WTC11 (cell line): Measurements from ENCODE around the gene LOXL1. TPM values are rescaled to one million over a fixed set of nuclear protein-coding genes. Genes with fewer than 3 reads are reported as not detected.

Experiments
- ATAC-seq: fragments of 200-7000 bp; cut with Tn5 transposase; 2 replicates; pipeline ENCODE4 v1.10.0; 2021; ENCODE audit warnings: mild to moderate bottlenecking, moderate library complexity
- CTCF ChIA-PET: fragments of 300-600 bp; sonication (Branson Sonifier 250); formaldehyde crosslinking; loops from one replicate; lab custom pipeline; 2021; ENCODE audit warnings: antibody characterized with exemption; lab: Charles Lee
- POLR2A ChIA-PET: fragments of 350-600 bp; sonication (Branson Sonifier 250); formaldehyde crosslinking; loops from one replicate; lab custom pipeline; 2021; ENCODE audit warnings: antibody characterized with exemption; lab: Charles Lee
- DNase-seq: peaks from one replicate; pipeline ENCODE4 v3.0.0; 2021; ENCODE audit warnings: low spot score
- H3K27ac Mint-ChIP-seq: 2 replicates; pipeline ENCODE4 v1.8.0; 2021; ENCODE audit warnings: mixed read lengths
- H3K27me3 Mint-ChIP-seq: 2 replicates; pipeline ENCODE4 v1.8.0; 2021; ENCODE audit warnings: low read depth, mild to moderate bottlenecking, moderate library complexity, mixed read lengths
- H3K36me3 Mint-ChIP-seq: 2 replicates; pipeline ENCODE4 v1.8.0; 2021; ENCODE audit warnings: mixed read lengths
- H3K4me1 Mint-ChIP-seq: 2 replicates; pipeline ENCODE4 v1.8.0; 2022; ENCODE audit warnings: mixed read lengths
- H3K4me3 Mint-ChIP-seq: 2 replicates; pipeline ENCODE4 v1.8.0; 2021; ENCODE audit warnings: mild to moderate bottlenecking, moderate library complexity, mixed read lengths
- H3K9me3 Mint-ChIP-seq: 2 replicates; pipeline ENCODE4 v1.8.0; 2021; ENCODE audit warnings: mixed read lengths
- ATF1 ChIP-seq: sonication (generic); formaldehyde crosslinking; IDR thresholded peaks from 2 replicates; pipeline ENCODE4 v1.8.1; 2023; ENCODE audit warnings: mild to moderate bottlenecking, moderate library complexity, missing genetic modification reagents
- CDX4 ChIP-seq: fragments of 250-450 bp; sonication (Bioruptor Pico); IDR thresholded peaks from 2 replicates; pipeline ENCODE4 v1.9.0; 2021; ENCODE audit warnings: moderate library complexity, mild to moderate bottlenecking, inconsistent platforms, borderline replicate concordance
- ELF4 ChIP-seq: sonication (generic); formaldehyde crosslinking; IDR thresholded peaks from 2 replicates; pipeline ENCODE4 v1.8.1; 2022; ENCODE audit warnings: low read depth, mild to moderate bottlenecking, moderate library complexity, missing genetic modification reagents
- ETV6 ChIP-seq: sonication (generic); formaldehyde crosslinking; IDR thresholded peaks from 2 replicates; pipeline ENCODE4 v1.8.1; 2022; ENCODE audit warnings: mild to moderate bottlenecking, missing genetic modification reagents
- GTF2I ChIP-seq: fragments of 250-450 bp; sonication (Bioruptor Pico); conservative IDR thresholded peaks from 2 replicates; pipeline ENCODE4 v1.4.0; 2021; ENCODE audit warnings: mild to moderate bottlenecking
- HMGXB4 ChIP-seq: sonication (generic); formaldehyde crosslinking; IDR thresholded peaks from 2 replicates; pipeline ENCODE4 v1.8.1; 2023; ENCODE audit warnings: mild to moderate bottlenecking, moderate library complexity, missing genetic modification reagents
- IRF2 ChIP-seq: sonication (generic); formaldehyde crosslinking; IDR thresholded peaks from 2 replicates; pipeline ENCODE4 v1.8.0; 2022; ENCODE audit warnings: low read depth, missing genetic modification reagents, borderline replicate concordance
- JAZF1 ChIP-seq: fragments of 250-450 bp; sonication (Bioruptor Pico); IDR thresholded peaks from 2 replicates; pipeline ENCODE4 v1.9.0; 2021; ENCODE audit warnings: moderate library complexity, mild to moderate bottlenecking, inconsistent platforms
- MXD4 ChIP-seq: fragments of 250-450 bp; sonication (Bioruptor Pico); IDR thresholded peaks from 2 replicates; pipeline ENCODE4 v1.8.0; 2021; ENCODE audit warnings: mild to moderate bottlenecking, moderate library complexity, borderline replicate concordance
- NFATC4 ChIP-seq: fragments of 250-450 bp; sonication (Bioruptor Pico); IDR thresholded peaks from 2 replicates; pipeline ENCODE4 v1.9.0; 2021; ENCODE audit warnings: mild to moderate bottlenecking
- NFYB ChIP-seq: sonication (generic); formaldehyde crosslinking; conservative IDR thresholded peaks from 2 replicates; pipeline ENCODE4 v1.8.0; 2022; ENCODE audit warnings: low read depth, missing genetic modification reagents
- NR3C1 ChIP-seq: sonication (generic); formaldehyde crosslinking; conservative IDR thresholded peaks from 2 replicates; pipeline ENCODE4 v1.8.1; 2023; ENCODE audit warnings: low read depth, mild to moderate bottlenecking, missing genetic modification reagents
- SP1 ChIP-seq: sonication (generic); formaldehyde crosslinking; conservative IDR thresholded peaks from 2 replicates; pipeline ENCODE4 v1.8.1; 2022; ENCODE audit warnings: missing genetic modification reagents
- TP53 ChIP-seq: sonication (generic); formaldehyde crosslinking; IDR thresholded peaks from 2 replicates; pipeline ENCODE4 v1.8.1; 2023; ENCODE audit warnings: mild to moderate bottlenecking, missing genetic modification reagents
- USF1 ChIP-seq: sonication (generic); formaldehyde crosslinking; IDR thresholded peaks from 2 replicates; pipeline ENCODE4 v1.8.0; 2022; ENCODE audit warnings: mild to moderate bottlenecking, missing genetic modification reagents
- USF2 ChIP-seq: sonication (generic); formaldehyde crosslinking; IDR thresholded peaks from 2 replicates; pipeline ENCODE4 v1.8.1; 2023; ENCODE audit warnings: mild to moderate bottlenecking, missing genetic modification reagents, moderate library complexity
- ZNF138 ChIP-seq: sonication (generic); formaldehyde crosslinking; conservative IDR thresholded peaks from 2 replicates; pipeline ENCODE4 v1.8.1; 2022; ENCODE audit warnings: mild to moderate bottlenecking, moderate library complexity, missing genetic modification reagents
- ZNF281 ChIP-seq: sonication (generic); formaldehyde crosslinking; IDR thresholded peaks from 2 replicates; pipeline ENCODE4 v1.8.0; 2023; ENCODE audit warnings: mild to moderate bottlenecking, missing genetic modification reagents
- ZNF425 ChIP-seq: fragments of 250-450 bp; sonication (Bioruptor Pico); conservative IDR thresholded peaks from 2 replicates; pipeline ENCODE4 v1.9.0; 2021; ENCODE audit warnings: mild to moderate bottlenecking
- total RNA-seq: library from RNA; stranded (reverse); gene quantifications from 3 replicates; pipeline ENCODE4 v1.2.3, GENCODE V29; 2021

LOXL1 gene
- total RNA-seq, 1 experiment from 2014 or later = 10.6 TPM

- CTCF ChIA-PET = interaction anchor here (0.6 to 8.2 kb wide), 14 partner anchors 9 to 319 kb away, joined by 3 to 89 read pairs (median 4); no protein-coding TSS in a partner anchor
- H3K27ac Mint-ChIP-seq = no peak overlapping the region
- H3K4me3 Mint-ChIP-seq = peak overlapping the region; percentile 37
- no peak for DNase-seq
- no peaks in the 10 kb centered on the region for H3K9me3 Mint-ChIP-seq
- H3K4me1 Mint-ChIP-seq = peaks cover 36% of the 10 kb centered on the region
- POLR2A ChIA-PET = no interaction called here
- no peaks in the 10 kb centered on the region for H3K36me3 Mint-ChIP-seq
- H3K27me3 Mint-ChIP-seq = peaks cover 13% of the 10 kb centered on the region
- TF ChIP-seq ZNF281 (no peak), SP1 (CRISPR knock-in tag) (no peak), ZNF425 (no peak), ELF4 (CRISPR knock-in tag) (no peak), GTF2I (no peak), IRF2 (no peak), USF1 (CRISPR knock-in tag) (no peak), NFYB (CRISPR knock-in tag) (no peak), MXD4 (no peak), TP53 (CRISPR knock-in tag) (no peak), ATF1 (CRISPR knock-in tag) (no peak), USF2 (no peak), CDX4 (CRISPR knock-in tag) (no peak)
- no peak for ATAC-seq
Measured at GRCh38 chr15:73992594-73992898, 66.3 kb downstream of the LOXL1 start.

- POLR2A ChIA-PET = interaction anchor here (0.6 to 1.4 kb wide), 3 partner anchors 17 to 143 kb away, joined by 3 to 10 read pairs (median 4); no protein-coding TSS in a partner anchor
Measured at GRCh38 chr15:73993211-73993994, 67.1 kb downstream of the LOXL1 start.

GRCh38 chr15:73994413-73994883 is 68.2 kb downstream of the LOXL1 start, which contains the start of gene PML:
Gene PML, plus strand, starts transcription at chr15:73994716. Its CDS starts 97 bp downstream, at chr15:73994813.
- ChIA-PET POLR2A (interaction anchor here (0.6 to 1.4 kb wide), 9 partner anchors 16 to 700 kb away, joined by 3 to 7 read pairs (median 3); no protein-coding TSS in a partner anchor), CTCF (interaction anchor here (0.6 to 5.5 kb wide), 30 partner anchors 9 to 1457 kb away, joined by 3 to 89 read pairs (median 5); partner anchors contain the start of genes LOXL1, SIN3A and STRA6)
- H3K9me3 Mint-ChIP-seq = no peaks in the 10 kb centered on the region
- peaks cover 13% of the 10 kb centered on the region for H3K27me3 Mint-ChIP-seq
- peak within 1 kb of the TSS; percentile 97 for H3K4me3 Mint-ChIP-seq
- H3K27ac Mint-ChIP-seq = peak within 1 kb of the TSS; percentile 78
- DNase-seq (peak; percentile 97), ATAC-seq (peak; percentile 93)
- no peak for TF ChIP-seq JAZF1 (CRISPR knock-in tag)
- TF ChIP-seq ZNF425 = no peak
- no peak for TF ChIP-seq GTF2I
- TF ChIP-seq SP1 (CRISPR knock-in tag) = peak; percentile 84
- TF ChIP-seq ETV6 (CRISPR knock-in tag) = 0 out of 2 replicates have a peak, but pooled peaks have one; percentile 21
- no peak for TF ChIP-seq ZNF138 (CRISPR knock-in tag)
- TF ChIP-seq HMGXB4 (CRISPR knock-in tag) = no peak
- no peak for TF ChIP-seq NR3C1 (CRISPR knock-in tag)
- no peak for TF ChIP-seq ELF4 (CRISPR knock-in tag)
- H3K4me1 Mint-ChIP-seq = peaks cover 36% of the 10 kb centered on the region
- H3K36me3 Mint-ChIP-seq = peaks cover 9% of the 10 kb centered on the region

More at GRCh38 chr15:73993211-73993994, 67.1 kb downstream of the LOXL1 start:
- no peak for ATAC-seq
- CTCF ChIA-PET = interaction anchor here (0.6 to 5.5 kb wide), 18 partner anchors 12 to 329 kb away, joined by 3 to 89 read pairs (median 6); partner anchors contain the start of gene LOXL1
- DNase-seq = no peak
- peaks cover 3% of the 10 kb centered on the region for H3K36me3 Mint-ChIP-seq
- no peak for TF ChIP-seq NFATC4 (CRISPR knock-in tag)
- H3K9me3 Mint-ChIP-seq = no peaks in the 10 kb centered on the region
- H3K4me1 Mint-ChIP-seq = peaks cover 36% of the 10 kb centered on the region
- 0 out of 2 replicates have a peak overlapping the region, but pooled peaks have one; percentile 39 for H3K27ac Mint-ChIP-seq
- H3K4me3 Mint-ChIP-seq = peak overlapping the region; percentile 97
- peaks cover 13% of the 10 kb centered on the region for H3K27me3 Mint-ChIP-seq
